OCI-LY7 (cell line): ENCODE data around the gene MRTFB.

Source experiments
- EZH2phosphoT487 ChIP-seq: fragments of 200-600 bp; sonication (generic); IDR thresholded peaks from 2 replicates; pipeline ENCODE4 v1.6.1; 2018; ENCODE audit warnings: low read depth, borderline replicate concordance, mild to moderate bottlenecking, mixed run types, antibody characterized with exemption, low read length, moderate library complexity, mixed read lengths
- TF ChIP-seq, protein P1 (sequence below): fragments of 200-600 bp; sonication (generic); conservative IDR thresholded peaks from 2 replicates; pipeline ENCODE4 v1.5.1; 2014; ENCODE audit warnings: mild to moderate bottlenecking, antibody characterized with exemption, low read length, moderate library complexity, mixed read lengths

DNA sequence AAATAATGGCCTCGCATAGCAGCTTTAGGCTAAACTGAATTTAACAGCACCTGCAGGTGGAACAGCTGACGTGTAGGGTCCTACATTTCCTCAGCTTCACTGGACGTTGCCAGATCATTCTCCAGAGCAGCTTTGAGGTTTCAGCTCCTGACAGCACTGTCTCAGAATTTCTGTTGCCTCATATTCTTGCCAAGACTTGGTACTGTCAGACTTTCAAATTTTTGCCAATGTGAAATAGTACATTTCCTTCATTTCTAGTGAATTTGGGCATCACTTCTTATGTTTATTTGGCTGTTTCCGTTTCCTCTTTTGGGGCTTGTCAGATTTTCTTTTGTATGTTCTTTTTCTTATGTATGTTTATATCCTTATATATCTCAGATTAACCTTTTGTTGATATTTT, 48.7 kb downstream of the MRTFB start:
- TF ChIP-seq, protein P1, sequence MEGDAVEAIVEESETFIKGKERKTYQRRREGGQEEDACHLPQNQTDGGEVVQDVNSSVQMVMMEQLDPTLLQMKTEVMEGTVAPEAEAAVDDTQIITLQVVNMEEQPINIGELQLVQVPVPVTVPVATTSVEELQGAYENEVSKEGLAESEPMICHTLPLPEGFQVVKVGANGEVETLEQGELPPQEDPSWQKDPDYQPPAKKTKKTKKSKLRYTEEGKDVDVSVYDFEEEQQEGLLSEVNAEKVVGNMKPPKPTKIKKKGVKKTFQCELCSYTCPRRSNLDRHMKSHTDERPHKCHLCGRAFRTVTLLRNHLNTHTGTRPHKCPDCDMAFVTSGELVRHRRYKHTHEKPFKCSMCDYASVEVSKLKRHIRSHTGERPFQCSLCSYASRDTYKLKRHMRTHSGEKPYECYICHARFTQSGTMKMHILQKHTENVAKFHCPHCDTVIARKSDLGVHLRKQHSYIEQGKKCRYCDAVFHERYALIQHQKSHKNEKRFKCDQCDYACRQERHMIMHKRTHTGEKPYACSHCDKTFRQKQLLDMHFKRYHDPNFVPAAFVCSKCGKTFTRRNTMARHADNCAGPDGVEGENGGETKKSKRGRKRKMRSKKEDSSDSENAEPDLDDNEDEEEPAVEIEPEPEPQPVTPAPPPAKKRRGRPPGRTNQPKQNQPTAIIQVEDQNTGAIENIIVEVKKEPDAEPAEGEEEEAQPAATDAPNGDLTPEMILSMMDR = no peak
- no peak for TF ChIP-seq EZH2phosphoT487
